ENCODE results near the gene USPL1.

GRCh38 chr13:30679483-30680330, 62.0 kb downstream of the USPL1 start:
- no peak for TF ChIP-seq POLR2A (IDR thresholded peaks at IDR 0.05)
- TF ChIP-seq CTCF (IDR thresholded peaks at IDR 0.05 in 4 of 5, conservative IDR thresholded peaks at IDR 0.05 in 1 of 5), result peak in 2 of 5 experiments; percentile 38 to 45
